Spleen (tissue), 7 donors: Measurements from ENCODE around the gene LPP.

ENCODE experiments used
- CTCF ChIP-seq, 11 experiments: fragments of 200-600 bp in 7 of 11; fragments of 450-650 bp in 4 of 11; sonication (generic) in 4 of 11; IDR thresholded peaks in 8 of 11; conservative IDR thresholded peaks in 3 of 11; 1 replicate in 7 of 11; 2 replicates in 4 of 11; pipeline versions ENCODE4 v1.4.0 to v1.8.0; 2016 to 2021; ENCODE audit warnings: antibody characterized with exemption in 11 of 11, inconsistent platforms in 4 of 11, mild to moderate bottlenecking in 1 of 11
- POLR2A ChIP-seq, 3 donors: fragments of 450-650 bp; IDR thresholded peaks; one replicate each; pipeline ENCODE4 v1.5.1; 2017; ENCODE audit warnings: antibody characterized with exemption in 3 of 3, mild to moderate bottlenecking in 1 of 3
- donor health status: DM: no; HTN: no; CAD: no; lungs with moderate emphysema.
- donor health status: DM: no; HTN: no; CAD: no.
- donor health status: DM: no; HTN: no; CAD: no.

DNA sequence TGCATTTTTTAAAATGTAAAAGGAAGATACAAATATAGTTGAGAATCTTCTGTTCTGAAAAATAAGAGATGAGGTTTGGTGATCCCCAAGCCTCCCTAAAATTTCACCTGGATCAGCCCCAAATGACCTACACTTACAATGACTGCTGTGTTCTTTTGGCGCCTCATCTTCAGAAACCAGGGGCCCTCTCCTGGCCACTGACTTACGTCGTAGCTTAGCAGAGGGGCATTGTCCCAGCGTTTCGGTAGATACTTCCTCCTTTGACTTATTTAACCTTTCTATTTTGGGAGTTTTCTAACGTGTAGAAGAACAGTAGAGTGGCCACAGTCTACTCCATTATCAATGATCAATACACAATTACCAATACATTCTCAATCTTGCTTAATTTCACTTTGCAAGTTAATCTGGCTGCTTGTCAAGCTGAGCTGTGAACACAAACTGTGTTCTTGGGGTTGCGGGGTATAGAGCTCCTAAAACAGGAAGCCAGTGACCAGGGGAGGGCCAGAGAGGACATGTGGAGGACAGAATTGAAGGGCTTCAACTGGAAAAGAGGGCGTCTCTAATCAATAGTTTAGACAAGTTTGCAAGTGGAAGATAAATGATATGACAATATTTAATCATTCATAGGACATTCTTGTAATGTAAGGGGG, 419.5 kb downstream of the LPP start:
- TF ChIP-seq CTCF (IDR thresholded peaks at IDR 0.05 in 8 of 11, conservative IDR thresholded peaks at IDR 0.05 in 3 of 11) (peak in 3 of 11 experiments; percentile 5 to 19 (median 14)), POLR2A (IDR thresholded peaks at IDR 0.05) (no peak)
